H1 (cell line): Measurements from ENCODE around the gene CARM1. TPM values are rescaled to one million over a fixed set of nuclear protein-coding genes. Genes with fewer than 3 reads are reported as not detected.

Experiments used
- CTCF ChIA-PET: fragments of 300-600 bp; sonication (Branson Sonifier 250); formaldehyde crosslinking; loops from one replicate; lab custom pipeline; 2021; ENCODE audit not compliant: partially characterized antibody; lab: Charles Lee
- POLR2A ChIA-PET: fragments of 300-600 bp; sonication (Branson Sonifier 250); formaldehyde crosslinking; loops from one replicate; lab custom pipeline; 2021; ENCODE audit warnings: inconsistent platforms; ENCODE audit not compliant: partially characterized antibody; lab: Charles Lee
- DNase-seq, 2 experiments: peaks; one replicate each; pipeline versions ENCODE4 v3.0.0 to v3.0.0-alpha.2; 2010 to 2022; ENCODE audit warnings: low spot score in 2 of 2, low read depth in 1 of 2, mixed read lengths in 1 of 2
- FAIRE-seq: peaks from 2 replicates; lab custom pipeline; 2011; peaks lifted over from hg19 to GRCh38; lab: Jason Lieb, UNC
- H2AFZ ChIP-seq: 2 replicates; pipeline ENCODE4 v1.8.1; 2012; ENCODE audit warnings: low read length, inconsistent platforms
- H2AK5ac ChIP-seq: 2 replicates; pipeline ENCODE4 v1.6.1; 2013; ENCODE audit warnings: low read depth, low read length
- H2BK120ac ChIP-seq: replicated peaks from 2 replicates; pipeline ENCODE3; 2013; ENCODE audit warnings: low read depth, low read length, inconsistent platforms
- H2BK12ac ChIP-seq: 2 replicates; pipeline ENCODE4 v1.6.1; 2013; ENCODE audit warnings: low read depth, low read length
- H2BK15ac ChIP-seq: 2 replicates; pipeline ENCODE4 v1.6.1; 2013; ENCODE audit warnings: low read length
- H2BK20ac ChIP-seq: 2 replicates; pipeline ENCODE4 v1.6.1; 2013; ENCODE audit warnings: low read length
- H2BK5ac ChIP-seq: 2 replicates; pipeline ENCODE4 v1.6.1; 2013; ENCODE audit warnings: low read depth, low read length
- H3K14ac ChIP-seq: 2 replicates; pipeline ENCODE4 v1.6.1; 2013; ENCODE audit warnings: inconsistent platforms; ENCODE audit not compliant: insufficient read length
- H3K18ac ChIP-seq: 2 replicates; pipeline ENCODE4 v1.6.1; 2013; ENCODE audit warnings: low read length; ENCODE audit errors: extremely low read depth
- H3K23ac ChIP-seq: 2 replicates; pipeline ENCODE4 v1.6.1; 2013; ENCODE audit warnings: inconsistent platforms; ENCODE audit not compliant: insufficient read length
- H3K23me2 ChIP-seq: 2 replicates; pipeline ENCODE4 v1.6.1; 2013; ENCODE audit warnings: low read depth, low read length
- H3K27ac ChIP-seq: 2 replicates; pipeline ENCODE4 v1.6.1; 2011; ENCODE audit warnings: low read depth, low read length, inconsistent platforms
- H3K27me3 ChIP-seq, 4 experiments: replicated peaks in 1 of 4; 1 replicate in 1 of 4; 2 replicates in 3 of 4; pipeline versions ENCODE4 v1.6.1 to v1.8.1; 2011 to 2013; ENCODE audit warnings: low read length in 3 of 4, mild to moderate bottlenecking in 3 of 4, inconsistent platforms in 2 of 4, mixed read lengths in 2 of 4, moderate library complexity in 1 of 4; ENCODE audit not compliant: control insufficient read depth in 3 of 4, insufficient read depth in 3 of 4; ENCODE audit errors: extremely low read depth in 1 of 4
- H3K36me3 ChIP-seq, 4 experiments: 2 replicates each; pipeline versions ENCODE4 v1.6.1 to v1.8.1; 2011 to 2013; ENCODE audit warnings: mild to moderate bottlenecking in 4 of 4, low read length in 3 of 4, moderate library complexity in 2 of 4, control low read depth in 1 of 4, inconsistent platforms in 1 of 4; ENCODE audit not compliant: insufficient read depth in 4 of 4, control insufficient read depth in 2 of 4
- H3K4ac ChIP-seq: replicated peaks from 2 replicates; pipeline ENCODE3; 2013; ENCODE audit warnings: low read length, low read depth, mixed read lengths, inconsistent platforms; ENCODE audit not compliant: insufficient read length
- H3K4me1 ChIP-seq, 4 experiments: replicated peaks in 1 of 4; 1 replicate in 1 of 4; 2 replicates in 3 of 4; pipeline versions ENCODE4 v1.6.1 to v1.8.1; 2011 to 2013; ENCODE audit warnings: low read length in 3 of 4, inconsistent platforms in 2 of 4, mixed read lengths in 1 of 4; ENCODE audit not compliant: insufficient read depth in 4 of 4, control insufficient read depth in 3 of 4
- H3K4me2 ChIP-seq, 2 experiments: 2 replicates each; pipeline versions ENCODE4 v1.6.1 to v1.8.1; 2011 to 2013; ENCODE audit warnings: low read depth in 2 of 2, low read length in 2 of 2, control low read depth in 1 of 2, inconsistent platforms in 1 of 2, mild to moderate bottlenecking in 1 of 2; ENCODE audit not compliant: insufficient read depth in 1 of 2
- H3K4me3 ChIP-seq, 4 experiments: fragments of 200-600, 300-600 bp in 1 of 4; sonication (generic), shearing (Covaris generic), sonication (Bioruptor Twin) in 1 of 4; 2 replicates each; pipeline versions ENCODE4 v1.5.1 to v1.8.1; 2011 to 2016; ENCODE audit warnings: low read length in 4 of 4, low read depth in 3 of 4, control low read depth in 2 of 4, inconsistent platforms in 2 of 4, mild to moderate bottlenecking in 2 of 4, mixed read lengths in 1 of 4, moderate library complexity in 1 of 4; ENCODE audit not compliant: insufficient read depth in 2 of 4; ENCODE audit errors: extremely low read depth in 1 of 4
- H3K56ac ChIP-seq: replicated peaks from 2 replicates; pipeline ENCODE3; 2013; ENCODE audit warnings: low read depth, mild to moderate bottlenecking, mixed read lengths, low read length, inconsistent platforms; ENCODE audit not compliant: insufficient read length
- H3K79me1 ChIP-seq: 2 replicates; pipeline ENCODE4 v1.6.1; 2013; ENCODE audit warnings: low read depth, low read length, control low read depth
- H3K79me2 ChIP-seq, 2 experiments: 2 replicates each; pipeline versions ENCODE4 v1.6.1 to v1.8.1; 2012 to 2013; ENCODE audit warnings: low read length in 2 of 2, mild to moderate bottlenecking in 2 of 2, inconsistent platforms in 1 of 2; ENCODE audit not compliant: insufficient read depth in 2 of 2, control insufficient read depth in 1 of 2
- H3K9ac ChIP-seq, 4 experiments: replicated peaks in 1 of 4; 1 replicate in 1 of 4; 2 replicates in 3 of 4; pipeline versions ENCODE4 v1.6.1 to v1.8.1; 2011 to 2013; ENCODE audit warnings: low read depth in 3 of 4, low read length in 3 of 4, control low read depth in 2 of 4, mild to moderate bottlenecking in 2 of 4, moderate library complexity in 2 of 4, inconsistent platforms in 1 of 4; ENCODE audit errors: extremely low read depth in 1 of 4
- H3K9me3 ChIP-seq, 2 experiments: 2 replicates each; pipeline versions ENCODE4 v1.6.1 to v1.8.1; 2012 to 2013; ENCODE audit warnings: mild to moderate bottlenecking in 2 of 2, moderate library complexity in 2 of 2, control low read depth in 1 of 2, inconsistent platforms in 1 of 2, low read depth in 1 of 2, low read length in 1 of 2, mixed read lengths in 1 of 2; ENCODE audit not compliant: insufficient read depth in 2 of 2
- H4K20me1 ChIP-seq, 2 experiments: replicated peaks in 1 of 2; 2 replicates each; pipeline versions ENCODE3 to v1.8.1; 2011 to 2013; ENCODE audit warnings: inconsistent platforms in 2 of 2, low read length in 2 of 2, mild to moderate bottlenecking in 1 of 2; ENCODE audit not compliant: insufficient read depth in 2 of 2, control insufficient read depth in 1 of 2
- H4K5ac ChIP-seq: 2 replicates; pipeline ENCODE4 v1.6.1; 2013; ENCODE audit warnings: low read length, low read depth, mixed read lengths, inconsistent platforms; ENCODE audit not compliant: insufficient read length
- H4K8ac ChIP-seq: 2 replicates; pipeline ENCODE4 v1.8.0; 2013; ENCODE audit warnings: mild to moderate bottlenecking, moderate library complexity, low read length, inconsistent platforms; ENCODE audit not compliant: insufficient read depth; ENCODE audit errors: extremely low read depth
- H4K91ac ChIP-seq: replicated peaks from 2 replicates; pipeline ENCODE3; 2013; ENCODE audit warnings: low read length, mixed read lengths, inconsistent platforms; ENCODE audit not compliant: insufficient read length
- GABPA ChIP-seq: IDR thresholded peaks from 2 replicates; pipeline ENCODE4 v1.6.1; 2011; ENCODE audit warnings: mild to moderate bottlenecking, low read length, moderate library complexity, borderline replicate concordance; ENCODE audit not compliant: insufficient read depth
- KDM1A ChIP-seq: fragments of 200-600, 300-600 bp; sonication (generic); IDR thresholded peaks from 2 replicates; pipeline ENCODE4 v1.7.1; 2016; ENCODE audit warnings: mild to moderate bottlenecking, low read length, borderline replicate concordance
- KDM4A ChIP-seq: IDR thresholded peaks from one replicate; pipeline ENCODE4 v1.7.1; 2012; ENCODE audit warnings: low read depth, mild to moderate bottlenecking, moderate library complexity, low read length, inconsistent platforms; ENCODE audit not compliant: severe bottlenecking
- WGBS, 2 experiments: shearing (Covaris generic) in 1 of 2; methylation state at CpG; one replicate each; pipeline versions ENCODE4 v1.1.6 to v1.1.7; 2013 to 2015; ENCODE audit warnings: low lambda C conversion rate in 2 of 2, mixed read lengths in 2 of 2, inconsistent platforms in 1 of 2, low coverage in 1 of 2, missing lambda C conversion rate in 1 of 2; ENCODE audit not compliant: insufficient replicate concordance in 2 of 2, insufficient coverage in 1 of 2, insufficient read length in 1 of 2; ENCODE audit errors: extremely low coverage in 1 of 2, missing lambda C conversion rate in 1 of 2; 5-methylcytosine and 5-hydroxymethylcytosine counted together
- polyA plus RNA-seq, 7 experiments: library from polyadenylated mRNA; depleted of rRNA in 3 of 7; stranded (reverse) in 5 of 7; unstranded in 2 of 7; fragments of >200 nt in 5 of 7; fragments of 200-250 nt in 2 of 7; gene quantifications; 1 replicate in 5 of 7; 2 replicates in 1 of 7; 4 replicates in 1 of 7; pipeline versions ENCODE4 v1.2.1 to v1.2.3, GENCODE V29; 2011 to 2013; ENCODE audit warnings: missing spikeins in 2 of 7, mixed read lengths in 2 of 7
- total RNA-seq: library from RNA; stranded (reverse); fragmentation: NEBNext Ultra II Directional; extraction: Animal tissue kit (Norgen Biotek cat#: 25700); gene quantifications from 2 replicates; pipeline ENCODE4 v1.2.1, GENCODE V29; 2021

Gene CARM1
- total and polyA plus RNA-seq, 2 of the 8 experiments (the other 6 are each of a cell fraction or from before 2014, with no cell fraction given): 134 to 164 TPM

DNA sequence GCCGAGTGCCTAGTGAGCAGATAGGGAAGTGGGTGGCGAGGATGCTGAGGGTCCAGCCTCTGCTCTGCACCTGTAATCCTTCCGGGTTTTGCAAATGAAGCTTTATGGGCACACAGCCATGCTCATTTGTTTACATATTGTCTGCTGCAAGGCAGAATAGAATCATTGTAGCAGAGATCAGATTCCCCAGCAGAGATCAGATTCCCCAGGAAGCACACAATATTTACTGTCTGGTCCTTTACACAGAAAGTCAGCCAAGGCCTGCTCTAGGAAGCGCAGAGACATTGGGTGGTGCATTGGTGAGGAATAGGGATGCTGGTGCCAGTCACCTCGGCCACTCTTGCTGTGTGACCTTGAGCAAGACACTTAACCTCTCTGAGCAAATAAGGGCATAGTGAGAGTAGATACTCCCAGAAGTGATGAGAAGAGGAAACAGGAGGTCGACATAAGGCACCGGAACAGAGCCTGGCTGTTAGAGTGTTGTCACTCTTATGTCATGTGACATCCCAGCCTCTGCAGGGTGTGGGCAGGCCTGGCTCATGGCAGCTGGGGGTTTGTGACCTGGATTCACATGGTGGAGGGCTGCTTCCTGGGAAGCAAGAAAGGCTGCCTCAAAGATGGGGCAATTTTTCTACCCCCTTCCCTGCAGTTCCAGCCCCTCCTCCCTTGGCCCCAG, 25.6 kb downstream of the CARM1 start:
- no peak overlapping the region for H3K9ac ChIP-seq
- H3K23me2 ChIP-seq: no peaks in the 10 kb centered on the region
- H3K4me2 ChIP-seq: no peak overlapping the region
- peaks cover 31% of the 10 kb centered on the region for H3K79me1 ChIP-seq
- no peak overlapping the region for H3K56ac ChIP-seq
- WGBS, 2 experiments: 91% methylated on average over 7 of the region's 7 CpGs; no CpG with 5 or more reads in 1 of the 2 experiments
- no peak overlapping the region for H2BK20ac ChIP-seq
- H3K79me2 ChIP-seq: peaks cover 0 to 81% of the 10 kb centered on the region in 2 experiments; a peak in 2 of 4 replicates
- no peaks in the 10 kb centered on the region for H3K9me3 ChIP-seq
- no peak for FAIRE-seq
- H3K4me3 ChIP-seq: no peak overlapping the region
- ChIA-PET POLR2A (interaction anchor here (0.6 to 3.8 kb wide), 5 partner anchors 8 to 69 kb away, joined by 3 to 18 read pairs (median 3); no protein-coding TSS in a partner anchor), CTCF (interaction anchor here (0.7 to 5.4 kb wide), 6 partner anchors 11 to 43 kb away, joined by 3 to 29 read pairs (median 6); no protein-coding TSS in a partner anchor)
- no peak overlapping the region for H4K8ac ChIP-seq
- H2BK5ac ChIP-seq: peak overlapping the region; percentile 28; the same call in 1 of the 2 replicates
- no peak overlapping the region for H3K4ac ChIP-seq
- H3K27ac ChIP-seq: 0 out of 2 replicates have a peak overlapping the region, but pooled peaks have one; percentile 6
- H3K14ac ChIP-seq: no peak overlapping the region
- peaks cover 8 to 20% (median 16%) of the 10 kb centered on the region in 4 experiments for H3K4me1 ChIP-seq
- H2BK15ac ChIP-seq: no peak overlapping the region
- H2BK120ac ChIP-seq: no peak overlapping the region
- H2AK5ac ChIP-seq: no peak overlapping the region
- no peak overlapping the region for H4K5ac ChIP-seq
- peaks cover 10 to 25% of the 10 kb centered on the region in 2 experiments for H4K20me1 ChIP-seq
- H3K36me3 ChIP-seq: no peaks in the 10 kb centered on the region
- TF ChIP-seq GABPA: no peak
- no peak for TF ChIP-seq KDM4A
- peak; percentile 85 for TF ChIP-seq KDM1A
- no peak for DNase-seq
- no peaks in the 10 kb centered on the region for H3K27me3 ChIP-seq
- no peak overlapping the region for H3K18ac ChIP-seq
- H2AFZ ChIP-seq: no peak overlapping the region
- no peak overlapping the region for H4K91ac ChIP-seq
- H2BK12ac ChIP-seq: no peak overlapping the region
- H3K23ac ChIP-seq: no peak overlapping the region
